Measurements from ENCODE around the gene TRAPPC2L.

- no peak for TF ChIP-seq POLR2A (IDR thresholded peaks at IDR 0.05)
- TF ChIP-seq CTCF (IDR thresholded peaks at IDR 0.05): no peak
- no peak for TF ChIP-seq POLR2AphosphoS5 (IDR thresholded peaks at IDR 0.05)
These were observed 4.4 kb downstream of the TRAPPC2L start for GRCh38 chr16:88861359-88861758.
